Endothelial cell of umbilical vein (primary cell): ENCODE results near the gene KRT34. TPM values are rescaled to one million over a fixed set of nuclear protein-coding genes. Genes with fewer than 3 reads are reported as not detected.

Experiments
- BruUV-seq: library from RNA; stranded (reverse); fragments of 400-500 nt; replicated peaks from 2 replicates; lab custom pipeline; 2021; lab: Mats Ljungman, UMichigan
- CTCF ChIA-PET: fragments of 300-600, 350-600 bp; sonication (Branson Sonifier 250); formaldehyde crosslinking; loops from one replicate; lab custom pipeline; 2021; ENCODE audit warnings: antibody characterized with exemption, inconsistent platforms; lab: Charles Lee
- POLR2A ChIA-PET: fragments of 300-600, 350-600 bp; sonication (Branson Sonifier 250); formaldehyde crosslinking; loops from one replicate; lab custom pipeline; 2021; ENCODE audit warnings: antibody characterized with exemption, inconsistent platforms; lab: Charles Lee
- DNase-seq: peaks from one replicate; pipeline ENCODE4 v3.0.0-alpha.2; 2011; ENCODE audit warnings: low read depth, low spot score
- FAIRE-seq: peaks from 2 replicates; lab custom pipeline; 2011; peaks lifted over from hg19 to GRCh38; lab: Jason Lieb, UNC
- H2AFZ ChIP-seq: 2 replicates; pipeline ENCODE4 v1.6.0; 2012; ENCODE audit warnings: low read depth, low read length, control low read depth, inconsistent platforms
- H3K27ac ChIP-seq: 2 replicates; pipeline ENCODE4 v1.5.1; 2011; ENCODE audit warnings: low read depth, mild to moderate bottlenecking, control low read depth, low read length, moderate library complexity; ENCODE audit not compliant: insufficient read depth
- H3K27me3 ChIP-seq, 2 experiments: 2 replicates each; pipeline versions ENCODE4 v1.6.0 to v1.6.1; 2011; ENCODE audit warnings: low read length in 2 of 2, mixed read lengths in 1 of 2; ENCODE audit not compliant: control insufficient read depth in 2 of 2, insufficient read depth in 2 of 2
- H3K36me3 ChIP-seq, 2 experiments: 2 replicates in 1 of 2; 3 replicates in 1 of 2; pipeline ENCODE4 v1.5.1; 2011; ENCODE audit warnings: low read length in 2 of 2, mild to moderate bottlenecking in 1 of 2, moderate library complexity in 1 of 2; ENCODE audit not compliant: control insufficient read depth in 2 of 2, insufficient read depth in 2 of 2; ENCODE audit errors: extremely low read depth in 1 of 2
- H3K4me1 ChIP-seq: 3 replicates; pipeline ENCODE4 v1.5.1; 2011; ENCODE audit warnings: mild to moderate bottlenecking, low read length; ENCODE audit not compliant: control insufficient read depth, insufficient read depth; ENCODE audit errors: extremely low read depth
- H3K4me2 ChIP-seq: 2 replicates; pipeline ENCODE4 v1.6.1; 2011; ENCODE audit warnings: low read length, control low read depth, mixed read lengths; ENCODE audit not compliant: insufficient read depth
- H3K4me3 ChIP-seq, 3 experiments: fragments of 200-600 bp in 1 of 3; sonication (generic), shearing (Covaris generic) in 1 of 3; replicated peaks in 1 of 3; 2 replicates each; pipeline ENCODE4 v1.5.1; 2011 to 2016; ENCODE audit warnings: control low read depth in 3 of 3, low read length in 3 of 3, mild to moderate bottlenecking in 2 of 3, inconsistent platforms in 1 of 3, low read depth in 1 of 3, moderate library complexity in 1 of 3; ENCODE audit not compliant: insufficient read depth in 1 of 3
- H3K79me2 ChIP-seq: 2 replicates; pipeline ENCODE4 v1.6.0; 2012; ENCODE audit warnings: low read length, inconsistent platforms; ENCODE audit not compliant: control insufficient read depth, insufficient read depth
- H3K9ac ChIP-seq: replicated peaks from 2 replicates; pipeline ENCODE3; 2011; ENCODE audit warnings: low read length, control low read depth; ENCODE audit not compliant: insufficient read depth; ENCODE audit errors: extremely low read depth
- H3K9me1 ChIP-seq: replicated peaks from 3 replicates; pipeline ENCODE4 v1.6.0; 2011; ENCODE audit warnings: mild to moderate bottlenecking, low read length; ENCODE audit not compliant: control insufficient read depth, insufficient read depth; ENCODE audit errors: extremely low read depth
- H3K9me3 ChIP-seq: replicated peaks from 2 replicates; pipeline ENCODE4 v1.5.1; 2012; ENCODE audit warnings: low read length, inconsistent platforms; ENCODE audit not compliant: control insufficient read depth, insufficient read depth
- H4K20me1 ChIP-seq: replicated peaks from 2 replicates; pipeline ENCODE3; 2011; ENCODE audit warnings: mild to moderate bottlenecking, low read length; ENCODE audit not compliant: control insufficient read depth, insufficient read depth; ENCODE audit errors: extremely low read depth
- CTCF ChIP-seq, 2 donors: IDR thresholded peaks; 1 replicate in 1 of 2; 2 replicates in 1 of 2; pipeline ENCODE4 v1.5.1; 2011; ENCODE audit warnings: low read length in 2 of 2, mild to moderate bottlenecking in 2 of 2, moderate library complexity in 2 of 2, control low read depth in 1 of 2, inconsistent platforms in 1 of 2, low read depth in 1 of 2; ENCODE audit not compliant: insufficient read depth in 1 of 2; ENCODE audit errors: extremely low read depth in 1 of 2
- FOS ChIP-seq: IDR thresholded peaks from 2 replicates; pipeline ENCODE4 v1.6.1; 2011; ENCODE audit warnings: mild to moderate bottlenecking, low read length, moderate library complexity, borderline replicate concordance; ENCODE audit not compliant: insufficient read depth
- JUN ChIP-seq: IDR thresholded peaks from 2 replicates; pipeline ENCODE4 v1.6.1; 2011; ENCODE audit warnings: borderline replicate concordance, low read depth; ENCODE audit not compliant: insufficient read length, insufficient read depth
- MYC ChIP-seq: IDR thresholded peaks from one replicate; pipeline ENCODE4 v1.6.1; 2011; ENCODE audit warnings: mild to moderate bottlenecking, low read depth, low read length
- POLR2A ChIP-seq: IDR thresholded peaks from 2 replicates; pipeline ENCODE4 v1.6.1; 2012; ENCODE audit warnings: low read depth, mild to moderate bottlenecking, control low read depth, low read length
- dilution Hi-C: fragments of 300-500 bp; cut with MboI; formaldehyde crosslinking; loops from one replicate; pipeline ENCODE4 v1.15.0; 2019; ENCODE audit warnings: low sequenced_read_pairs; ENCODE audit not compliant: extremely low pct_ligation_motif_present
- intact Hi-C: fragments of 100-400 bp; cut with micrococcal nuclease; formaldehyde crosslinking; loops from one replicate; pipeline ENCODE4 v1.10.0; 2022
- polyA plus RNA-seq, 4 experiments: library from polyadenylated mRNA; depleted of rRNA in 3 of 4; stranded (reverse) in 3 of 4; unstranded in 1 of 4; fragments of >200 nt; gene quantifications; 2 replicates each; pipeline versions ENCODE4 v1.2.1 to v1.2.3, GENCODE V29; 2011 to 2012; ENCODE audit warnings: missing spikeins in 1 of 4
- total RNA-seq: library from RNA; stranded (reverse); gene quantifications from 2 replicates; pipeline ENCODE4 v1.2.3, GENCODE V29; 2021

The KRT34 gene
- total and polyA plus RNA-seq, 2 donors (not counting 3 experiments of a cell fraction or from before 2014, with no cell fraction given): not detected

GRCh38 chr17:41369023-41369422, 13.1 kb downstream of the KRT34 start:
- Histone ChIP-seq H3K9me1 (no peaks in the 10 kb centered on the region), H3K4me1 (no peaks in the 10 kb centered on the region), H3K4me3 (no peak overlapping the region), H3K4me2 (no peak overlapping the region), H2AFZ (no peak overlapping the region), H4K20me1 (no peaks in the 10 kb centered on the region), H3K27me3 (no peaks in the 10 kb centered on the region), H3K9ac (no peak overlapping the region), H3K79me2 (no peaks in the 10 kb centered on the region), H3K9me3 (no peaks in the 10 kb centered on the region), H3K27ac (no peak overlapping the region), H3K36me3 (no peaks in the 10 kb centered on the region)
- DNase-seq (no peak), FAIRE-seq (no peak)
- BruUV-seq: no TSS peak
- CTCF ChIA-PET: interaction anchor here (1.4 to 1.5 kb wide), 2 partner anchors 12 to 279 kb away, joined by 3 to 4 read pairs; no protein-coding TSS in a partner anchor
- no peak for TF ChIP-seq CTCF (IDR thresholded peaks at IDR 0.05; ENCODE audit: extremely low read depth in 1 of 2, insufficient read depth in 1 of 2, low read depth in 1 of 2, low read length in 2 of 2)
- TF ChIP-seq FOS: no peak
- no peak for TF ChIP-seq JUN
- TF ChIP-seq POLR2A: no peak
- TF ChIP-seq MYC: no peak
- POLR2A ChIA-PET: no interaction called here
- intact Hi-C loops (no loop called here), dilution Hi-C loops (no loop called here)

GRCh38 chr17:41367426-41368075, 14.6 kb downstream of the KRT34 start:
- no TSS peak for BruUV-seq
- intact Hi-C loops (no loop called here), dilution Hi-C loops (no loop called here)
- FAIRE-seq (no peak), DNase-seq (no peak)
- Histone ChIP-seq H3K4me3 (no peak overlapping the region), H3K9ac (no peak overlapping the region), H3K4me1 (no peaks in the 10 kb centered on the region), H3K9me3 (no peaks in the 10 kb centered on the region), H3K36me3 (no peaks in the 10 kb centered on the region), H3K9me1 (no peaks in the 10 kb centered on the region), H3K27me3 (no peaks in the 10 kb centered on the region), H3K27ac (no peak overlapping the region), H4K20me1 (no peaks in the 10 kb centered on the region), H3K79me2 (no peaks in the 10 kb centered on the region), H3K4me2 (no peak overlapping the region), H2AFZ (no peak overlapping the region)
- ChIA-PET CTCF (no interaction called here), POLR2A (no interaction called here)
- no peak for TF ChIP-seq JUN
